ENCODE measurements around the gene IL13RA1. TPM values are rescaled to one million over a fixed set of nuclear protein-coding genes. Genes with fewer than 3 reads are reported as not detected.

The IL13RA1 gene
- total and polyA plus RNA-seq, 2 experiments from 2014 or later: 2.7 to 6.6 TPM

DNA sequence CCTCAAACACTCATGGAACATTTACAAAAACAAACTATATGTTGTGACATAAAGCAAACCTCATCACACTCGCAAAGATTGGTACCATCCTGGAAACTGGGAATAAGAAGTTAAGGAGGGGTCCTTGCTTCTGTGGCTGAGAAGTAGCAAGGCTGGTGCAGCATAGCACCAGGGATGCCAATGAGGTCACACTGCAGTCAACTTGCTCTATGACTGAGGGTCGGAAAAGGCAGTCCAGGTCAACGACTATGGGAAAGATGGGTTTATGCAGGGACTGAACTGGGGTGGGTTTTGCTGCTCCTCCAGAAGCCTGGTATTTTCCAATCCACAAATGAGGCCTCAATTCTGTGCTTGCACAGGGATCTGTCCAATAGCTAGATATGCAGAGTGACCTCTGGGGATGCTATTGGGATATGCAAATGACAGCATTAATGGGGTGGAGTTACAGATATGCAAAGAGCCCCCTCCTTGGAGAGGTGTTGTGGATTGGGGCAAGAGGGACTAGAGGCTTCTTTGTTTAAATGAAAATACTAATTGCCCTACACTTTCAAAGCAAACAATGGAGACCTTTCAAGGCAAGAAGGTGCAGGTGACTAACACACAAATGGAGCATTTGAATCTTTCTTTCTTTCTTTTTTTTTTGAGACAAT lies 7.2 kb upstream of the IL13RA1 start:
- peaks cover 6% of the 10 kb centered on the region; the same call in 1 of the 2 replicates for H3K4me1 ChIP-seq (ENCODE audit: insufficient read depth)
- H3F3A ChIP-seq (replicated peaks; ENCODE audit: low read depth): no peaks in the 10 kb centered on the region
- H3K79me2 ChIP-seq (replicated peaks; ENCODE audit: insufficient read depth): no peaks in the 10 kb centered on the region
- Mint-ChIP-seq H3K27ac (no peak overlapping the region), H3K27me3 (ENCODE audit: insufficient read depth, low read depth, poor library complexity) (peaks cover 6% of the 10 kb centered on the region), H3K4me1 (peaks cover 24% of the 10 kb centered on the region), H3K4me3 (no peak overlapping the region), H3K36me3 (ENCODE audit: low read depth) (no peaks in the 10 kb centered on the region; the same call in 2 of the 3 replicates), H3K9me3 (peaks cover 6% of the 10 kb centered on the region; the same call in 2 of the 3 replicates)
- no peaks in the 10 kb centered on the region for H3K27me3 ChIP-seq (ENCODE audit: insufficient read depth)
- no peak overlapping the region for H3K4me3 ChIP-seq
- H3K36me3 ChIP-seq (ENCODE audit: insufficient read depth): no peaks in the 10 kb centered on the region
- no peak for TF ChIP-seq ZNF462 (CRISPR knock-in tag; IDR thresholded peaks at IDR 0.05)
- no peak for TF ChIP-seq ETS1 (IDR thresholded peaks at IDR 0.05)
- TF ChIP-seq EZH2 (IDR thresholded peaks at IDR 0.05; ENCODE audit: low read depth, unreplicated experiment): no peak
- no peak for TF ChIP-seq EZH2phosphoT487 (IDR thresholded peaks at IDR 0.05; ENCODE audit: unreplicated experiment)
- TF ChIP-seq CREB1 (CRISPR knock-in tag; IDR thresholded peaks at IDR 0.05; ENCODE audit: low read depth): no peak
- TF ChIP-seq, protein P1, sequence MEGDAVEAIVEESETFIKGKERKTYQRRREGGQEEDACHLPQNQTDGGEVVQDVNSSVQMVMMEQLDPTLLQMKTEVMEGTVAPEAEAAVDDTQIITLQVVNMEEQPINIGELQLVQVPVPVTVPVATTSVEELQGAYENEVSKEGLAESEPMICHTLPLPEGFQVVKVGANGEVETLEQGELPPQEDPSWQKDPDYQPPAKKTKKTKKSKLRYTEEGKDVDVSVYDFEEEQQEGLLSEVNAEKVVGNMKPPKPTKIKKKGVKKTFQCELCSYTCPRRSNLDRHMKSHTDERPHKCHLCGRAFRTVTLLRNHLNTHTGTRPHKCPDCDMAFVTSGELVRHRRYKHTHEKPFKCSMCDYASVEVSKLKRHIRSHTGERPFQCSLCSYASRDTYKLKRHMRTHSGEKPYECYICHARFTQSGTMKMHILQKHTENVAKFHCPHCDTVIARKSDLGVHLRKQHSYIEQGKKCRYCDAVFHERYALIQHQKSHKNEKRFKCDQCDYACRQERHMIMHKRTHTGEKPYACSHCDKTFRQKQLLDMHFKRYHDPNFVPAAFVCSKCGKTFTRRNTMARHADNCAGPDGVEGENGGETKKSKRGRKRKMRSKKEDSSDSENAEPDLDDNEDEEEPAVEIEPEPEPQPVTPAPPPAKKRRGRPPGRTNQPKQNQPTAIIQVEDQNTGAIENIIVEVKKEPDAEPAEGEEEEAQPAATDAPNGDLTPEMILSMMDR (conservative IDR thresholded peaks at IDR 0.05; ENCODE audit: low read depth in 2 of 2): no peak
- TF ChIP-seq JUNB (IDR thresholded peaks at IDR 0.05; ENCODE audit: unreplicated experiment): no peak
- TF ChIP-seq NANOG (IDR thresholded peaks at IDR 0.05; ENCODE audit: borderline replicate concordance): no peak
- no peak for TF ChIP-seq STAT1 (IDR thresholded peaks at IDR 0.05; ENCODE audit: unreplicated experiment)
- no peak for TF ChIP-seq REST (IDR thresholded peaks at IDR 0.05; ENCODE audit: unreplicated experiment)
- no peak for TF ChIP-seq POLR2AphosphoS5 (IDR thresholded peaks at IDR 0.05; ENCODE audit: low read depth)
- H4K20me1 ChIP-seq (replicated peaks; ENCODE audit: insufficient read depth): no peaks in the 10 kb centered on the region
- no peak overlapping the region for H2AFZ ChIP-seq
- H3K9me2 ChIP-seq (ENCODE audit: insufficient read depth): no peaks in the 10 kb centered on the region
- no peak overlapping the region for H3K27ac ChIP-seq (ENCODE audit: low read depth)
- H3K4me2 ChIP-seq: no peak overlapping the region
- DNase-seq (ENCODE audit: low spot score) (peak; percentile 5), ATAC-seq (no peak)

All from GM23338 (cell line).